HEK293 (cell line): ENCODE measurements around the gene RTKN.

ENCODE experiments used
- YY1 ChIP-seq: fragments of 450-650 bp; formaldehyde crosslinking; IDR thresholded peaks from 2 replicates; pipeline ENCODE4 v1.5.1; 2018; ENCODE audit warnings: missing biosample characterization, missing genetic modification characterization
- ZFP41 ChIP-seq: fragments of 450-650 bp; formaldehyde crosslinking; IDR thresholded peaks from 2 replicates; pipeline ENCODE4 v1.5.1; 2016; ENCODE audit warnings: missing biosample characterization, missing genetic modification characterization, borderline replicate concordance
- ZNF394 ChIP-seq: fragments of 450-650 bp; formaldehyde crosslinking; IDR thresholded peaks from 2 replicates; pipeline ENCODE4 v1.5.1; 2016; ENCODE audit warnings: missing biosample characterization, missing genetic modification characterization, mild to moderate bottlenecking, moderate library complexity, borderline replicate concordance
- ZNF549 ChIP-seq: fragments of 450-650 bp; IDR thresholded peaks from 2 replicates; pipeline ENCODE4 v1.5.1; 2018; ENCODE audit warnings: missing biosample characterization, missing genetic modification characterization, mild to moderate bottlenecking, inconsistent platforms, moderate library complexity
- TF ChIP-seq, protein P1 (sequence below): fragments of 450-650 bp; formaldehyde crosslinking; IDR thresholded peaks from 2 replicates; pipeline ENCODE4 v1.5.1; 2016; ENCODE audit warnings: missing biosample characterization, missing genetic modification characterization
- TF ChIP-seq, protein P2 (sequence below): fragments of 450-650 bp; formaldehyde crosslinking; IDR thresholded peaks from 2 replicates; pipeline ENCODE4 v1.5.1; 2016; ENCODE audit warnings: missing biosample characterization, missing genetic modification characterization, low read depth
- TF ChIP-seq, protein P3 (sequence below): fragments of 450-650 bp; formaldehyde crosslinking; IDR thresholded peaks from 2 replicates; pipeline ENCODE4 v1.5.1; 2016; ENCODE audit warnings: missing biosample characterization, missing genetic modification characterization

DNA sequence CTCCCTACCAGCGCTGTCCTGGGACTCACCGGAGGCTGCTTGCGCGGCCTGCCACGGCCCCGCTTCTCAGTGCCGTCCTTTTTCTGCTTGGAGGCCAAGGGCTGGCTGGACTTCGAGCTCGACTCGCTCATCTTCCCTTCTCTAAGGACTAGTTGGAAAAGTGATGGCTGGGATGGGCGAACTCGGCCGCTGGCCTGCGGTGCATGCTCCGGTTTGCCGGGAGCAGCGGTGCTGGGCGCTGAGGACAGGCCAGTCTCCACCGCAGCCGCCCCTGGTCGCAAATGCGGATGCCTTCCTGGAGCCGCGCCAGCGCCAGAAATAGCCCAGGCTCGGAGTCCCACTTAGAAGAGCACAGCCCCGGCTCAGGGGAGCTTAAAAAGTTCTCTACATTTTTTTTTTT is 23.4 kb downstream of the RTKN start:
- no peak for TF ChIP-seq ZNF394 (tag by site-specific recombination)
- TF ChIP-seq, protein P1, sequence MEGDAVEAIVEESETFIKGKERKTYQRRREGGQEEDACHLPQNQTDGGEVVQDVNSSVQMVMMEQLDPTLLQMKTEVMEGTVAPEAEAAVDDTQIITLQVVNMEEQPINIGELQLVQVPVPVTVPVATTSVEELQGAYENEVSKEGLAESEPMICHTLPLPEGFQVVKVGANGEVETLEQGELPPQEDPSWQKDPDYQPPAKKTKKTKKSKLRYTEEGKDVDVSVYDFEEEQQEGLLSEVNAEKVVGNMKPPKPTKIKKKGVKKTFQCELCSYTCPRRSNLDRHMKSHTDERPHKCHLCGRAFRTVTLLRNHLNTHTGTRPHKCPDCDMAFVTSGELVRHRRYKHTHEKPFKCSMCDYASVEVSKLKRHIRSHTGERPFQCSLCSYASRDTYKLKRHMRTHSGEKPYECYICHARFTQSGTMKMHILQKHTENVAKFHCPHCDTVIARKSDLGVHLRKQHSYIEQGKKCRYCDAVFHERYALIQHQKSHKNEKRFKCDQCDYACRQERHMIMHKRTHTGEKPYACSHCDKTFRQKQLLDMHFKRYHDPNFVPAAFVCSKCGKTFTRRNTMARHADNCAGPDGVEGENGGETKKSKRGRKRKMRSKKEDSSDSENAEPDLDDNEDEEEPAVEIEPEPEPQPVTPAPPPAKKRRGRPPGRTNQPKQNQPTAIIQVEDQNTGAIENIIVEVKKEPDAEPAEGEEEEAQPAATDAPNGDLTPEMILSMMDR: no peak
- no peak for TF ChIP-seq YY1 (tag by site-specific recombination)
- TF ChIP-seq, protein P2, sequence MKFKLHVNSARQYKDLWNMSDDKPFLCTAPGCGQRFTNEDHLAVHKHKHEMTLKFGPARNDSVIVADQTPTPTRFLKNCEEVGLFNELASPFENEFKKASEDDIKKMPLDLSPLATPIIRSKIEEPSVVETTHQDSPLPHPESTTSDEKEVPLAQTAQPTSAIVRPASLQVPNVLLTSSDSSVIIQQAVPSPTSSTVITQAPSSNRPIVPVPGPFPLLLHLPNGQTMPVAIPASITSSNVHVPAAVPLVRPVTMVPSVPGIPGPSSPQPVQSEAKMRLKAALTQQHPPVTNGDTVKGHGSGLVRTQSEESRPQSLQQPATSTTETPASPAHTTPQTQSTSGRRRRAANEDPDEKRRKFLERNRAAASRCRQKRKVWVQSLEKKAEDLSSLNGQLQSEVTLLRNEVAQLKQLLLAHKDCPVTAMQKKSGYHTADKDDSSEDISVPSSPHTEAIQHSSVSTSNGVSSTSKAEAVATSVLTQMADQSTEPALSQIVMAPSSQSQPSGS (tag by site-specific recombination): no peak
- TF ChIP-seq, protein P3, sequence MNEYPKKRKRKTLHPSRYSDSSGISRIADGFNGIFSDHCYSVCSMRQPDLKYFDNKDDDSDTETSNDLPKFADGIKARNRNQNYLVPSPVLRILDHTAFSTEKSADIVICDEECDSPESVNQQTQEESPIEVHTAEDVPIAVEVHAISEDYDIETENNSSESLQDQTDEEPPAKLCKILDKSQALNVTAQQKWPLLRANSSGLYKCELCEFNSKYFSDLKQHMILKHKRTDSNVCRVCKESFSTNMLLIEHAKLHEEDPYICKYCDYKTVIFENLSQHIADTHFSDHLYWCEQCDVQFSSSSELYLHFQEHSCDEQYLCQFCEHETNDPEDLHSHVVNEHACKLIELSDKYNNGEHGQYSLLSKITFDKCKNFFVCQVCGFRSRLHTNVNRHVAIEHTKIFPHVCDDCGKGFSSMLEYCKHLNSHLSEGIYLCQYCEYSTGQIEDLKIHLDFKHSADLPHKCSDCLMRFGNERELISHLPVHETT (tag by site-specific recombination): no peak
- no peak for TF ChIP-seq ZNF549 (tag by site-specific recombination)
- no peak for TF ChIP-seq ZFP41
